AG04450 (cell line): ENCODE results near the gene NCLN. TPM values are rescaled to one million over a fixed set of nuclear protein-coding genes. Genes with fewer than 3 reads are reported as not detected.

Source experiments
- CTCF ChIA-PET: fragments of 300-600, 350-600 bp; formaldehyde crosslinking; extraction: SDS; loops from one replicate; lab custom pipeline; 2022; ENCODE audit warnings: antibody characterized with exemption, inconsistent platforms; lab: Charles Lee
- POLR2A ChIA-PET: fragments of 350-600 bp; formaldehyde crosslinking; extraction: SDS; loops from one replicate; lab custom pipeline; 2021; ENCODE audit warnings: antibody characterized with exemption, inconsistent platforms; lab: Yijun Ruan, JAX
- DNase-seq: peaks from one replicate; pipeline ENCODE4 v3.0.0-alpha.2; 2011; ENCODE audit warnings: low read depth, low spot score
- H3K27ac ChIP-seq: one replicate; pipeline ENCODE4 v1.5.1; 2012; ENCODE audit warnings: low read depth, low read length, control low read depth
- H3K27me3 ChIP-seq: one replicate; pipeline ENCODE4 v1.6.0; 2012; ENCODE audit warnings: low read length; ENCODE audit not compliant: control insufficient read depth, insufficient read depth
- H3K4me3 ChIP-seq: 2 replicates; pipeline ENCODE4 v1.5.1; 2011; ENCODE audit warnings: mild to moderate bottlenecking, low read depth, low read length, control low read depth
- H3K9me3 ChIP-seq: 2 replicates; pipeline ENCODE4 v1.5.1; 2012; ENCODE audit warnings: low read length; ENCODE audit not compliant: control insufficient read depth, insufficient read depth
- CTCF ChIP-seq: IDR thresholded peaks from 2 replicates; pipeline ENCODE4 v1.5.1; 2011; ENCODE audit warnings: low read depth, low read length, control low read depth, inconsistent platforms
- polyA plus RNA-seq: library from polyadenylated mRNA; depleted of rRNA; stranded (reverse); fragments of >200 nt; gene quantifications from 2 replicates; pipeline ENCODE4 v1.2.3, GENCODE V29; 2011

NCLN gene
- polyA plus RNA-seq, 1 experiment: 27.1 TPM

GRCh38 chr19:3176715-3177501 is 8.8 kb upstream of the NCLN start:
- no peak overlapping the region for H3K27ac ChIP-seq
- POLR2A ChIA-PET: no interaction called here

GRCh38 chr19:3178377-3178972 is 7.3 kb upstream of the NCLN start, which contains the start of gene S1PR4:
Gene S1PR4, plus strand, starts transcription at chr19:3178769. Its CDS starts 24 bp downstream, at chr19:3178793.
- CTCF ChIA-PET: no interaction called here
- DNase-seq: no peak
- TF ChIP-seq CTCF: no peak

More at GRCh38 chr19:3176715-3177501, 8.8 kb upstream of the NCLN start:
- no peaks in the 10 kb centered on the region for H3K27me3 ChIP-seq
- H3K4me3 ChIP-seq: no peak overlapping the region
- CTCF ChIA-PET: no interaction called here
- H3K9me3 ChIP-seq: peaks cover 12% of the 10 kb centered on the region; the same call in 1 of the 2 replicates
- no peak for TF ChIP-seq CTCF
- no peak for DNase-seq

GRCh38 chr19:3178973-3179738 is 6.6 kb upstream of the NCLN start:
- POLR2A ChIA-PET: no interaction called here
- CTCF ChIA-PET: no interaction called here
- Histone ChIP-seq H3K27ac (no peak overlapping the region), H3K4me3 (no peak overlapping the region), H3K27me3 (no peaks in the 10 kb centered on the region), H3K9me3 (peaks cover 12% of the 10 kb centered on the region; the same call in 1 of the 2 replicates)
- no peak for DNase-seq
- TF ChIP-seq CTCF: no peak

More at GRCh38 chr19:3178377-3178972, 7.3 kb upstream of the NCLN start, which contains the start of gene S1PR4:
- Histone ChIP-seq H3K4me3 (no peak within 1 kb of the TSS), H3K27me3 (no peaks in the 10 kb centered on the region), H3K27ac (no peak within 1 kb of the TSS), H3K9me3 (peaks cover 12% of the 10 kb centered on the region; the same call in 1 of the 2 replicates)
- POLR2A ChIA-PET: no interaction called here

GRCh38 chr19:3179739-3180293 is 5.9 kb upstream of the NCLN start:
- H3K27me3 ChIP-seq: no peaks in the 10 kb centered on the region
- POLR2A ChIA-PET: no interaction called here
- no peak overlapping the region for H3K27ac ChIP-seq
- no peak overlapping the region for H3K4me3 ChIP-seq
- H3K9me3 ChIP-seq: peaks cover 12% of the 10 kb centered on the region; the same call in 1 of the 2 replicates
- CTCF ChIA-PET: no interaction called here
- DNase-seq: no peak
- TF ChIP-seq CTCF: no peak
